Fibroblast of lung (primary cell): ENCODE results near the gene STXBP4.

Experiments used
- CTCF ChIP-seq, 2 donors: IDR thresholded peaks in 1 of 2; conservative IDR thresholded peaks in 1 of 2; 1 replicate in 1 of 2; 2 replicates in 1 of 2; pipeline ENCODE4 v1.5.1; 2011 to 2012; ENCODE audit warnings: low read length in 2 of 2, control low read depth in 1 of 2, inconsistent platforms in 1 of 2, low read depth in 1 of 2, mild to moderate bottlenecking in 1 of 2
- EZH2 ChIP-seq: IDR thresholded peaks from 2 replicates; pipeline ENCODE4 v1.5.1; 2012; ENCODE audit warnings: low read length, control low read depth, mild to moderate bottlenecking; ENCODE audit errors: missing control alignments

DNA sequence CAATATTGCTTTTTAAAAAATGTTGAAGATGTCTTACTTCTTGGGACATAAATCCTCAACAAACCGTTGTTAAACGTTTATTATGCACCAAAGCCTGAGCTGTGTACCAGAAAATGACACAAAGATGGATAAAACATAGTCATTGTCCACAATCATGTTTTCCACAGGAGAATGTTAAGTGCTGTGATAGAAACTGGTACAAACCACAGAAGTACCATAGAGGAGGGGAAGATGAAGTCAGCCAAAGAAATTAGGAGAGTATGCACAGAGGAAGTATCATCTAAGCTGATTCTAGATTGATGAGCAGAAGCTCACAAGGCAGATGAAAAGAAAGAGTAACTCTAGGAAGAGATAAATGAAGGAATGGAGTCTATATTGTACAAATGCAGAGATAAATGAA lies 153.5 kb downstream of the STXBP4 start:
- TF ChIP-seq CTCF (conservative IDR thresholded peaks at IDR 0.05 in 1 of 2, IDR thresholded peaks at IDR 0.05 in 1 of 2; ENCODE audit: low read depth in 1 of 2, low read length in 2 of 2) (no peak), EZH2 (no peak)
